GM23248 (cell line): Measurements from ENCODE around the gene PMAIP1.

ENCODE experiments used
- EZH2 ChIP-seq: fragments of 200-600 bp; sonication (generic); IDR thresholded peaks from 2 replicates; pipeline ENCODE4 v1.6.1; 2018; ENCODE audit warnings: antibody characterized with exemption, mild to moderate bottlenecking; ENCODE audit not compliant: insufficient read depth, poor library complexity, severe bottlenecking
- EZH2phosphoT487 ChIP-seq: fragments of 200-600 bp; sonication (generic); IDR thresholded peaks from 2 replicates; pipeline ENCODE4 v1.6.1; 2018; ENCODE audit warnings: antibody characterized with exemption, moderate library complexity, mild to moderate bottlenecking, low read depth; ENCODE audit not compliant: insufficient read depth

- TF ChIP-seq EZH2: no peak
- TF ChIP-seq EZH2phosphoT487: no peak
These were observed 3.3 kb downstream of the PMAIP1 start for GRCh38 chr18:59902993-59903610.
